Measurements from ENCODE around the gene STXBP6.
"Not testable (repeated sequence)": the region's sequence is repeated elsewhere in the genome, so short reads cannot be mapped to it uniquely, and the experiment has no call there.

STXBP6 gene

DNA sequence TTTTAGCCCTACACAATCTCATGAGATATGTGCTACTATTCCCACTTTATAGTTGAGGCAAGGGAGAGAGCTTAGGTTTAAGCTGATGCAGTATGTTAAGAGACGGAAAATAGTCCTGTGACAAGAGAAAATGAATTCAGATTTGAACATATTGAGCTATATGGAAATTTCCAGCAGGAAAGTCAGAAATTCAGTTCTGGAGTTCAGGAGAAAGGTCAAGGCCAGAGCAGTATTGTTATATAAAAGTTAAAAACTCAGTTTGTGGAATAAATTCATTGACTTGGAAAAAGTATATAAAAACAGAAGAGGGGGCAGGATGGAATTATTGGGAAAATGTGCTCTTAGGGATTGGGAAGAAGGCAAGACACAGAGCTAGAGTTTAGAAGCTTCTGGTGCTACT, 248.9 kb downstream of the STXBP6 start:
- DNase-seq (ENCODE audit: low read depth), result no peak

GRCh38 chr14:24798911-24799462, 251.0 kb downstream of the STXBP6 start:
- DNase-seq (ENCODE audit: low read depth), result no peak

GRCh38 chr14:24795406-24795805, 254.5 kb downstream of the STXBP6 start:
- no peak for DNase-seq (ENCODE audit: low read depth)

DNA sequence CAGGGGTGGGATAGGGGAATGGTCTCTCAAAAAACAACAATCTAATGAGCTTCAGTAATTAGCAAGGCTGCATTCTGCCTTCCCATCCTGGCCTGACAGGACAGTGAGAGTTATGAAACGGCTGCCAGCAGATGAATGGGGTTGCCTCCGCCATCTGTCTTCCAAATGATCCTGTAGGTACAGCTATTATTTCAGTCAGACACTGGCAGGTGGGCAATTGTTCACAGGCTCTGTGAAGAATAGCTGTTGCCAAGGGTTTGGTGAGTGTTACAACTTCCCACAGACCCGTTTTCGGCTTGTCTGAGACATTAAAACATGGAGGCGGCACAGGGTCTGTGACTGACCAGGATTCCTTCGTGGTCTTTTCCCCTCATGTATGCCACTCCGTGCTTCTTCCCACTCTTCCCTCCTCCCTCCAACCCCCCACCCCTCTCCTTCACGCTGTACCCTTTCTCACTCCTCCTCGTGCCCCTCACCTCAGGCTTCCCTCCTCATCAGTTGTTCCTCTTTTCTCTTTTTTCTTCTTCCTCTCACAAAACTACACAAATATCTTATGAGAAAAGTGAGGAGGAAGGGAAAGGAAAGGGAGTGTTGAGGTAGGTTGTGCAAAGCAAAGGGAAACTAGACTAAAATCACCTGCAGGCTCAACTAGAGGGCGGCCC, 255.2 kb downstream of the STXBP6 start:
- DNase-seq (ENCODE audit: low read depth), result no peak

GRCh38 chr14:24790196-24790595, 259.8 kb downstream of the STXBP6 start:
- DNase-seq (ENCODE audit: low read depth), result no peak

DNA sequence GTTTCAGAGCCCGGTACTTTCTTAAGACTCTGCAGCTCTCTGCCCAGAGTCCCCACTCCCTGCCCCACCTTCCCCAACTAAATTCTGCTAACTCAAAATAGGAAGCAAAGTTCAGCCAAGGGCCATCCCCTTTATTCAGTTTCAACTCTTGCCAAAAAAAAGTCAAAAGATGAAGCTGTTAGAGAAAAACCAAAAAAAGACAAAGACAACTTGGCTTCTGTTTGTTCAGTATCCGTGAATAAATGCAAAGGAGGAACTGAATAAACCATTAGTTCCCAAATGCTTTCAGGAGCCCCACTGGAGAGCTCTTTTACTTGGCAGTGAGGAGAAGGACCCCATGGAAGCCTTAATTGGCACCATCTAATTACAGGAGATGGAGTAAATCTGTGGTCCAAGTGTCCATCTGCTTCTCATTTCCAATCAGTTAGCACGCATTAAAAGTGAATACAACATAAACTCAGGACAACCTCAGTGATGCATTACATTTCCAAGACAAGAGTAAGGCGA, 260.5 kb downstream of the STXBP6 start:
- DNase-seq (ENCODE audit: low read depth), result no peak

DNA sequence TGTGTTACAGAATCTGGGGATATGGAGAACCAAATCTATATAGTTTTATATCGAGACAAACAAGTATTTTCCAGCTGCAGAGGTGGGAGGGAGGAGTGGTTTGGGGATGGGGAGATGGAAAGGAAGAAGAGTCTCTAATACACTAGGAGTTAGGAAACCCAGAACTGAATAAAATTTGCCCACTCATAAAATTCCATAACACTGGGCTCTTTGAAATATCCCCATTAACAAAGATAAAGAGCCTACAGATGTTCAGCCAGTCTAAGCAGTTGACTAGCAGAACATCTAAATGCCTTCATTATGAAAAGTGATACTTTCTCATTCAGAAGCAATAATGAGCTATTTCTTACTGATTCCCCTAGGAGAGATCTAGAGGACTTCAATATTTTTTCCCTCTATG, 264.2 kb downstream of the STXBP6 start:
- no peak for DNase-seq (ENCODE audit: low read depth)

- DNase-seq (ENCODE audit: low read depth), result no peak
These were observed 265.0 kb downstream of the STXBP6 start for GRCh38 chr14:24784981-24785380.

DNA sequence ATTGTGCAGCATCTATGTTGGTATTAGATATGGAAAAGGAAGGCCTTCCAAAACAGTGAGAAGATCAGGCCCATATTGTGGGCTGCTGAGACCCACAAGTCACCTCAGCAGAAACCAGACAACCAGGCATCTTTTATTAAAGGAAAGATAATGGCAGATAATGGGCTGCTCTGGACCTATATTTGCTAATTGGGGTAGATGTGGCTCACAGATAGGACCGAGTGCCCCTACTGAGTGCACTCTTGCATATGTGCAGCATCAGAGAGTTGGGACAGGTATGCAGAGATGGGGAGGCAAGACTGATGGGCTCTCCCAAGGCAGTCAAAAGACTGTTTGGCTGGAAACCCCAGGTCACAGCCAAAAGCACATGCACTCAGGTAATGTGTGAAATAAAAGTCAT, 266.2 kb downstream of the STXBP6 start:
- no peak for DNase-seq (ENCODE audit: low read depth)

- no peak for DNase-seq (ENCODE audit: low read depth)
These were observed 269.7 kb downstream of the STXBP6 start for GRCh38 chr14:24780281-24780680.

DNA sequence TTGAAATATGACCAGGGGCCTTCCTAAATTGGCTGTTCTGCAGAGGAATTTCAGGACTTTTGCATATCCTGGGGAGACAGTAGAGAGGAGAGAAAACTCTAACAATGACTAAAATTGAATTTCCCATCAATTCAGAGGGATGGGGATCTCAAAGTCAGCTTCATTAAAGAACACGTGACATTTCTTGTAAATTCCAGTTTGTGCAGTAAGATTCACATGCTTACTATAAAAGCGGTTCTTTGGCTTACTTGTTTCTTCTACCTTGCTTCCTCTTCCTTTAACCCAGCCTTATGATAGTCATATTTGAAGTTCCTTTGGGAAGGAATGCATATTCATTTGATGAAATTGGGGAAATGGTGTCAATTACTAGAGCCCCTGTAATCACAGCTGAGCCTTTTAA, 272.3 kb downstream of the STXBP6 start:
- no peak for DNase-seq (ENCODE audit: low read depth)

DNA sequence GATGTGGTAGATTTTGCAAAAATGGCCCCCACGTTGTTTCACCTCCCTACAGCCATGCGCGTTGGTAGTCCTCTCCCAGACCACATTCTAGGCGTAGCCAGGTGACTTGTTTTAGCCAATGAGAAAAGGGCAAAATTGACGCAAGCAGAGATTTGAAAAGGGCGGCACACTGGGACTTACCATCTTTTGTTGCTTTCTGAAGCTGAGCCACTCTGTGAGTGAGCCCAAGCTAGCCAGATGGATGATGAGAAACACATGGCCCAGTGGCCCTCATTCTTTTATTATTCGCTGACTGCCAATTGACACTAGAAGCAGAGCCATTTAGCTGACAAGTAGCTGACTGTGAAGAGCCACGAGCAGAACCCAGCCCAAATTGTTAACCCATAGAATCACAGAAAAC, 274.0 kb downstream of the STXBP6 start:
- DNase-seq (ENCODE audit: low read depth), result no peak

DNA sequence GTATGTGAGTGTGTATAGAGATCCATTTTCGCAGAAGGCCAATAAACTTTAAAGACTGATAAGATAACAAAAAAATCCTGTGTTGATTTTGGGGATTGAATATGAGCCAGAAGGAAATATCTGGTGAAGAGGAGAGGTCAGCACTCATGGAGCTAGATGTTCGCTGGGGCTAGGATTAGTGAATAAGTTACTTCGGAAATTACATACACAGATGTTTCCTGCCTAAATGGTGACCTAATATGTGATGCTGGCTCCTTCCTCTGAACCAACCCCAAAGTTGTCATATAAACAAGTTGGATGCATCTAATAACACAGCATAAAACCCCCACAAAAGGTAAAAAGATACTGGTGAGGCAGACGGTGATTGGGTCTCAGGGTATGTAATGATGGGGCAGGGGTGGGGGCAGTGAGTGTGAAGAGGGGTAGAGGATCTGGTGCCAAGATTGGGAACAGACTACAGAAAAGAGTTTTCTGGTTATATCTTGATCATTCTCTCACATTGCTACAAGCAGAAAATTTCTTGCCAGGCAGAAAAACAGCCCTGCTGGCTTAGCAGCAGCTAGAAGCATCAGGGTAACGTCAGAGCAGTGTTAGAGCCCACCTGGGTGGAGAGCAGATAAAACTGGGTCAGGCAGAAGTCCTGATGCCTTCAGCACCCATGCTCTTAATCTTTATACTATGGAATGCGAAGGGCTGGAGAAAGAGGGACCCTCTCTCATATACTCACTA, 275.6 kb downstream of the STXBP6 start:
- DNase-seq (ENCODE audit: low read depth), result no peak

DNA sequence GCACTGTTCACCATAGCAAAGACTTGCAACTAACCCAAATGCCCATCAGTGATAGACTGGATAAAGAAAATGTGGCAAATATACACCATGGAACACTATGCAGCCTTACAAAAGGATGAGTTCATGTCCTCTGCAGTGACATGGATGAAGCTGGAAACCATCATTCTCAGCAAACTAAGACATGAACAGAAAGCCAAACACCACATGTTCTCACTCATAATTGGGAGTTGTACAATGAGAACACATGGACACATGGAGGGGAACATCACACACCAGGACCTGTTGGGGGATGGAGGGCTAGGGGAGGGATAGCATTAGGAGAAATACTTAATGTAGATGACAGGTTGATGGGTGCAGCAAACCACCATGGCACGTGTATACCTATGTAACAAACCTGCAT, 276.4 kb downstream of the STXBP6 start:
- not testable (repeated sequence) for DNase-seq (ENCODE audit: low read depth)

DNA sequence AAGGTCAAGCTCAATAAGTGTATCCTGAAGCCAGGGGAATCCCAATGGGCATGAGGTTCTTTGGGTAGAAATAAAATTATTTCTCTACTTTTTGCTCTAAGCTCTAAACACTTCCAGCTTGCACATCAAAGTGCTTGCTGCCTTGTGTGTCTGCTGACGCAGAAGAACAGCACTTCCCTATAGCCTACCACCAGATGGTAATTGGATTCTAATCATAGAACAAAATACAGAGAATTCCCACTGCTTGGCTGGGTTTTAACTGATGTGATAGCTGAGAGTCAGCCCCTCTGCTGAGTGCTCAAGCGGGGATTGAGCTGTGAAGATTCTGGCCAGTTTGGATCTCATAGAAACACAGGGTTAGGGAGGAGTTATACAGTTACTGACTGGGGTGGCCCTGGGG, 283.5 kb downstream of the STXBP6 start:
- DNase-seq (ENCODE audit: low read depth), result no peak

GRCh38 chr14:24761141-24761540, 288.8 kb downstream of the STXBP6 start:
- no peak for DNase-seq (ENCODE audit: low read depth)

Measured in T-helper 22 cell (primary cell).